T-helper 2 cell (primary cell): ENCODE data around the gene ZNF26.
"Not testable (repeated sequence)": the region's sequence is repeated elsewhere in the genome, so short reads cannot be mapped to it uniquely, and the experiment has no call there.

ENCODE experiments used
- DNase-seq, 5 experiments: peaks; one replicate each; pipeline versions ENCODE4 v3.0.0 to v3.0.0-alpha.2; 2012 to 2022
- total RNA-seq, 2 donors: gene quantifications; one replicate each; lab custom pipeline; 2026; lab: John Stamatoyannopoulos, UW

The ZNF26 gene, protein sequence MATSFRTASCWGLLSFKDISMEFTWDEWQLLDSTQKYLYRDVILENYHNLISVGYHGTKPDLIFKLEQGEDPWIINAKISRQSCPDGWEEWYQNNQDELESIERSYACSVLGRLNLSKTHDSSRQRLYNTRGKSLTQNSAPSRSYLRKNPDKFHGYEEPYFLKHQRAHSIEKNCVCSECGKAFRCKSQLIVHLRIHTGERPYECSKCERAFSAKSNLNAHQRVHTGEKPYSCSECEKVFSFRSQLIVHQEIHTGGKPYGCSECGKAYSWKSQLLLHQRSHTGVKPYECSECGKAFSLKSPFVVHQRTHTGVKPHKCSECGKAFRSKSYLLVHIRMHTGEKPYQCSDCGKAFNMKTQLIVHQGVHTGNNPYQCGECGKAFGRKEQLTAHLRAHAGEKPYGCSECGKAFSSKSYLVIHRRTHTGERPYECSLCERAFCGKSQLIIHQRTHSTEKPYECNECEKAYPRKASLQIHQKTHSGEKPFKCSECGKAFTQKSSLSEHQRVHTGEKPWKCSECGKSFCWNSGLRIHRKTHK
- total RNA-seq: 44.6 to 51.5 reads per million in 2 donors

DNA sequence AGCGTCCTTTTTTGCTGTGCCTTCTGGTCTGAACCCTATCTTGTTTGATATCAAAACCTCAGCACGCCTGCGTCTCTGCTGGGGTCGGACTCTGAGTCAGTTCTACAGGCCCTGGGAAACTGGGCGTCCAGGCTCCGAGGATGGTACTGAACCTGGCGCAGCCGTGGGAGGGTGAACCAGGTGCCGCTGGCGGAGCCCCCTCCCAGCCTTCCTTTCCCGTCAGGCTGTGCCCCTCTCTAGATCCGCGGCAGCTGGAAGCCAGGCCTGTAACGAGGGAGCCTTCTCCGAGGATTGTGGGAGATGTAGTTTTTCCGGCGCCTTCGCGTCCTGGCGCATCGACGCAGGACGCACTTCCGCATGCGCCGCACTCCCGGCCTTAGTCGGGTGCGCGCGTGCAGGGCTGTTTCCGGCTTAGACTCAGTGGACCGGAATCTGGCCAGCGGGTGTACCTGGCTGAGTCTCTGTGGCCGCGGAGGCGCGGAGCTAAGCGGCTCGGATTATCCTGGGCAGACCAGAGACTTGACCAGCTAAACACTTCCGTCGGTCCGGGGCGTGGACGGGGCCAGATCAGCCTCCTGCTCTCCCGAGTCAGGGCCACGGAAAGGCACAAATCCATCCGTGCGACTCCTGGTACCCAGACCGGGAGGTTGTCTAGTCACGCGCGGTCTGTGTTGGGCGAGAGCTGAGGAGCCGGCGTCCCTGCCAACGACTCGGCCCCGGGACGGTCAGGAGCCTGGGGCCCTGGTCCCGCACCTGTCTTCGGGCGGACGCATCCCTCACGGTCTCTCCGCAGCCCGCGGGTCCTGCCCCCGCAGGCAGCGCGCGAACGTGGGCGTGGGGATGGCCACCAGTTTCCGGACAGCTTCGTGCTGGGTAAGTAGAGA lies at the start of gene ZNF26:
TSS of gene ZNF26 (plus strand) at position 367 of the 884 bp plus-strand sequence. CDS start at position 841, 474 bp downstream.
- peak; percentile 60 to 96 (median 78) for DNase-seq

DNA sequence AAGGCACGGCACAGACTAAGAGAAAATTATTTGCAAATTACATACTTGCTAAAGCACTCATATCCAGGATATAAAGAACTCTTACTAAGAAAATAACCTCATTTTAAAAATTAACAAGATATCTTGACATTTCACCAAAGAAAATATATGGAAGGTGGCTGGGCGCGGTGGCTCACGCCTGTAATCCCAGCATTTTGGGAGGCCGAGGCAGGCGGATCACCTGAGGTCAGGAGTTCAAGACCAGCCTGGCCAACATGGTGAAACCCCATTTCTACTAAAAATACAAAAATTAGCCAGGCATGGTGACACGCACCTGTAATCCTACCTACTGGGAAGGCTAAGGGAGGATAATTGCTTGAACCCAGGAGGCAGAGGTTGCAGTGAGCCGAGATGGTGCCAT lies 49.2 kb upstream of the ZNF26 start:
- not testable (repeated sequence) for DNase-seq

DNA sequence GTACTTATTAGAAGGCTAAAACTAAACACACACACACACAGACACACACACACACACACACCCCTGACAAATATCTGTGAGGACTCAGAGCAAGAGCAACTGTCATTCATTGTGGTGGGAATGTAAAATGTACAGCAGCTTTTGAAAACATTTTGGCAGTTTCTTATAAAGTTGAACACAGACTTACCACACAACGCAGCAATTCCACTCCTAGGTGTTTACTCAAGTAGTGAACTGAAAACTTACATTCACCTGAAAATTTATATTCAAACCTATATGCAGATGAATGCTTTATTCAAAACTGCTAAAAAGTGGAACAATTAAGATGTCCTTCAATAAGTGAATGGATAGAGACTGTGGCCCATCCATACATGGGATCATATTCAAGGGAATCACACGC lies 48.7 kb upstream of the ZNF26 start:
- DNase-seq: no peak

DNA sequence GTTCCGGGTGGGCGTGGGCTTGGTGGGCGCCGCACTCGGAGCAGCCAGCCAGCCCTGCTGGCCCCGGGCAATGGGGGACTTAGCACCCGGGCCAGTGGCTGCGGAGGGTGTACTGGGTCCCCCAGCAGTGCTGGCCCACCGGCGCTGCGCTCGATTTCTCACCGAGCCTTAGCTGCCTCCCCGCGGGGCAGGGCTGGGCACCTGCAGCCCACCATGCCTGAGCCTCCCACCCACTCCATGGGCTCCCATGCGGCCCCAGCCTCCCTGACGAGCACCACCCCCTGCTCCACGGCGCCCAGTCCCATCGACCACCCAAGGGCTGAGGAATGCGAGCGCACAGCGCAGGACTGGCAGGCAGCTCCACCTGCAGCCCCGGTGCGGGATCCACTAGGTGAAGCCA lies 47.4 kb upstream of the ZNF26 start:
- not testable (repeated sequence) for DNase-seq

DNA sequence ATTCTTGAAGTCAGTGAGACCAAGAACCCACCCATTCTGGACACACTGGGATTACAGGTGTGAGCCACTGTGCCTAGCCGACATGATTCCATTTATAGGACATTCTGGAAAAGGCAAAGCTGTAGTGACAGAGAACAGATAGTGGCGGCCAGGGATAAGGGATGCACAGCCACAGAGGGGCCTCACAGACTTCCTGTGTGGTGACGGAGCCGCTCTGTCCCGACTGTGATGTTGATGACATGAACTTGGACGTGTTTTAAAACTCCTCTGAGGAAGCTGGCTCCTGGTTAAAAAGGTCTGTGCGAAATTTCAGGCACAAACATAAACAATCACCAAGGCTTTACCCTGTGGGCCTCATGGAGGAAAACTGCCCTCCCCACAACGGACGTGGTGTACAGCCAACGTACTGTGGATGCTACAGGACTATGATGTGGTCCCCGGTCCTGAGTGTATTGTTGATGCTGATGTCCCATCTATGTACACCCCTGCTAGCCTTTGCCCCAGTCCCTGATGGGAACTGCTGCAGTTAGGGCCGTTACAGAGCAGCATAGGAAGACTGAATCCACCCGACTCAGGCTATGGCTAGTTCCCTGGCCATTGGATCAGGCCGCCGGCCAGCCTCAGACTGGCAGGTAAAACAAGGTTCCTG lies 46.0 kb upstream of the ZNF26 start:
- no peak for DNase-seq

DNA sequence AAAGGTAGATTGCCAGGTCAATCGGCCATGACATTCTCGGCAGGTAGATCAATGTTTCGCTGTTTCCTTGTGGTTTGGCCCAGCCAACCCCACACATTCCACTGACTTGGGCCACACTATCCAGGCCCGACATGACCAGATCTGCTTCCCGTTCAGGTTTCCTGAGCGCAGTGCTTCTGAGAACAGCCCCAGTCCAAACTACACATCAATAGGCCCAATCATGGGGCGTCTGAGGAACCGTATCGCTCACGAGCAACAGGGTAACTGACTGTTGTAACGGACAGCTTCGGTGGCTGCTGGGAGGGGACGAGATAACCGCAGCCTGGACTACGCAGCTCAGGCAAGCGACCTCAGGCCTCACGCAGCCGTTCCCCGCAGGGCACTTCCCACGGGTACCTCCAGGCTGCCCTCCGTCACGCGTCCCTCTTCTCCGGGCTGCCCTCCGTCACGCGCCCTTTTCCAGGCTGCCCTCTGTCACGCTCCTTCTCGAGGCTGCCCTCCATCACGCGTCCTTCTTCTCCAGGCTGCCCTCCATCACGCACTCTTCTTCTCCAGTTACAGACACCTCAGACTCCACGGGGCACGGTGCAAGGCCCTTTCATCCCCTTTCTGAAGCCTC lies 44.7 kb upstream of the ZNF26 start:
- no peak for DNase-seq

DNA sequence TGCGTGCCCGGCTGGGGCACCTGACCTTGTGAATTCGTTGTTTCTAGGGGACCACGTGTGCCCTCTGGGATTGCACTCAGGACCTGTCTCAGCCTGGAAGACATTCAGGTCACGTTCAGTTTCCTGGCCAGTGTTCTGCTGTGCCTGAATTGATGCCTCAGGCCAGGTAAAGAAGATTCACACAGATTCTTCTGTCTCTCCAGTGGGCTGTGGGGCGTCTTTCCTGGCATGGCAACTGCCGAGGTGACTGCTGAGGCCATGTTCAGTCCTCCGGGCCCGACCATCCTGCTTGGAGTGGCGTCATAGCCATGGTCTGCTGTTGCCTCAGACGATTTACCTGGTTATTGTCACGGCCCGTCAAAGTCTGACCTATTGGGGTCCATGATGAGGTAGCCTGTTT lies 43.6 kb upstream of the ZNF26 start:
- no peak for DNase-seq

DNA sequence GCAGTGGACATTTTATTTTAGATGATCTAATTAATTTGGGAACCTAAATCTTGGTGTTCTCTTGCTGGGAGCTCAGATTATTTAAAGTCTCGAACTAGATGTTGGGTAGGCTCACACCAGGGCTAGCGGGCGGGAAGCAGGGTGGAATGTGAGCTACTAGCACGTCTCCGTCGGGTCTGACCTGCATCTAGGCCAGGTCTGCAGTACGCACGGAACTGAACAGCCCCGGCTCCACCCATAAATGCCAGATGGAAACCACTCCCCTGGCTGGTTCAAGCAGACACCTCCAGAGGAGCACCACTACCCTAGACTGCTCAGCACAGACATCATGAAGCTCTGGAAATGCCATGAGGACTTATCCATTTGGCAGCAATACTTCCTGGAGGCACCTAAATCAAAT lies 40.4 kb upstream of the ZNF26 start:
- DNase-seq: no peak

DNA sequence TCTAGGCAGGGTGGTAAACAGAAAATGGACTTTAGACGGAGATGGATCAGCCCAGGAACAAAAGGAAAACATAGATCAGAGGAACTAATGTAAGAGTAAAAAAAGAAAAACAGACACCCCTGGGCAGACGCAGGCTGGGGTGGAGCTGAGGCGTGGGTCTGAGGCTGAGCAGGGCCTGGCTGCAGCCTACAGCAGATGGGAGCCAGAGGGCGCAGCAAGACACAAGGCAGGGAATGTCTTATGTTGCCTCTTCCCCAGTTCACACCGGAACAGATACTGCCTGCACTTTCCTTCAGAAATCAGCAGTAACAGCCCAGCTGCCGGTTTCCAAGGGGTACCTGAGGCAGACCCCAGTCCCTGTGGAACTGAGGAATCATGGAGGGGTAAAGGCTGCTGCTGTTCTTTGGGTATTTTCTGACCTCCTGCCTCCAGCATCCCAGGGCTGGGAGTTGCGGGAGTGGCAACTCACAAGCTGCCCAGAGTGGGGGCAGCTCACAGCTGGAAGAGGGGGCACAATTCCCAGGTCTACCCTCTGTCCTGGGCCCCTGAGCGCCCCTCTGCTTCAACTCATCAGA lies 39.8 kb upstream of the ZNF26 start:
- no peak for DNase-seq

DNA sequence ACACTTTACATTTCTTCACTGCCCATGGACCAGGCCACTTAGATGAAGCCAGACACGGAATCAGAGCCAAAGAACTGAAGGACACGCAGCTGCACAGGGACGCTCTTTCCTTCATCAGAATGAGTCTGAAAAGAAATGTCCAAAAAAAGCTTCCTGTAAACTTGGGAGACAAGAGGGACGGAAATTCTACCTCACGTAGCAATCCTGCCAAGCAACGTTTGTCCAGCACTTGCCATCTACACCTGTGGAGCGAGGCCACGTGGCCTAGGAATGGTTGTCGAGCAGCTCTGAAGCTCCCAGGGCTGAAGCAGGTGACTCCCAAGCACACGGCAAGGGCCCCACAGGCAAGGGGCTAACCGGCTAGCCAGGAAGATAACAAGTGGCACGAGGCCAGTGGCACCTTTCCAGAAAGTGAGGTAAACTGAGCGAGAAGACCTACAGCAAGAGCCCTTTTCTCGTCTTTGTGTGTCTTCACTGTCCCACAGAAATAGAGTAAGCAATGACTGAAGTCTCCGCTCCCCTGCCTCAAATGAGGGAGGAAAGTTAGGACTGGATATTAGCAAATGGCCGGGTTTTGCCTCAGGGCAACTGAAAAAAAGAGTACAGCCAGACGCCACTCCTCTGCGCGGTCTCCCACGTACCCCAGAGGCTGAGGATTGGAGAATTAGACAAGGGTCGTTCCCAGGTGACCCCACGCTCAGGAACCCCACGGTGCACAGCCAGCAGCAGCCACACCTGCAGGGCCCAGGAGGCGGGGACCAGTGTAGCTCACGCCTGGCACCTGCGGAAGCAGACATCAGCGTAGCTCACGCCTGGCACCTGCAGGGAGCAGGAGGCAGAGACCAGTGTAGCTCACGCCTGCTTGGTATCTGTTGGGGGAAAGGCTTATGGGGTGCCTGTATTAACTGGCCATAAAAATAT lies 37.8 kb upstream of the ZNF26 start:
- DNase-seq: no peak

DNA sequence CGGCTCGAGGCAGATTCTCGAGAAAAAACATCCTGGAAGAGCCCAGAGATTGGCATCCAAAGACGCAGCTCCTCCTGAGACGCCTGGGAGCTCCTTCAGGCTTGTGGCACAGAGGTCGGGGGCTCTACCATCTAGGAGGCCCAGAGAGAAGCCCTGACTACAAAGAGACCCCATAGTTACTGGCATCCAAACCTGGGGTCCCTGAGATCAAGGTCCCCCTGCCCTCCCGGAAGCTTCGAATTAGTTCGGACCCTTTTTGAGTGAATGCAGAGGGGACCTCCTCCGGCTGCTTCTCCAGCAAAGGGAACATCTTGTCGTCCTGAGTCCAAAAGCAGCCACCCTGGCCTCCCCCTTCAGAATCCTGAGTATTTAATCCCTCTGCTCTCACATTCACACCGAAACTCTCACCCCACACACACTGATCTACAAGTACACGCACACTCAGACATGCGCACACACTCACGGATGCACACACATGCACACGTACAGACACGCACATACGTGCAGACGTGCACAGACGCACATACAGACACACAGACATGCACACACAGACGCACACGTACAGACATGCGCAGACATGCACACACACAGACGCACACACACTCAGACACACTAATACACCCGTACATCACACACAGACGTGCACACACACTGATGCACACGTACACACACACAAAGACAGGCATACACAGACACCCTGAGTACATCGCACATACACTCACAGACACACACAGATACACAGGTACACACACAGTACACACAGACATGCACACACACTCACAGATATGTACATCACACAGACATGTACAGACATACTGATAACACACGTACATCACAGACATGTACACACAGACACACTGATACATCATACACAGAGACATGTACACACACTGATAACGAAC lies 36.0 kb upstream of the ZNF26 start:
- DNase-seq: no peak

DNA sequence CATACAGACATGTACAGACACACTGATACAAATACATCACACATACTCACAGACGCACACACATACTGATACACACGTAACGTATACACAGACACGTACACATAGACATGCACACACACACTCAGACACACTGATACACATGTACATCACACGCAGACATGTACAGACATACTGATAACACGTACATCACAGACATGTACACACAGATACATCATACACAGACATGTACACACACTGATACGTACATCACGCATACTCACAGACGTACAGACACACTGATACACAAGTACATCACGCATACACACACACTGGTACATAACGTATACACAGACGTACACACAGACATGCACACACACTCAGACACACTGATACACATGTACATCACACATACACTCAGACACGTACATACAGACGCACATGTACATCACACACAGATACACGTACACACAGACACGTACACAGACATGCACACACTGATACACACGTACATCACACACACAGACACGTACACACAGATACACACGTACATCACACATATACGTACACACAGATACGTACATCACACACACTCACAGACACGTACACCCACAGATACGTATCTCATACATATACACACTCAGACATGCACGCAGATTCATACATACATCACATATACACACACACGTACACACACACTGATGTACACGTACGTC lies 35.2 kb upstream of the ZNF26 start:
- DNase-seq: no peak

DNA sequence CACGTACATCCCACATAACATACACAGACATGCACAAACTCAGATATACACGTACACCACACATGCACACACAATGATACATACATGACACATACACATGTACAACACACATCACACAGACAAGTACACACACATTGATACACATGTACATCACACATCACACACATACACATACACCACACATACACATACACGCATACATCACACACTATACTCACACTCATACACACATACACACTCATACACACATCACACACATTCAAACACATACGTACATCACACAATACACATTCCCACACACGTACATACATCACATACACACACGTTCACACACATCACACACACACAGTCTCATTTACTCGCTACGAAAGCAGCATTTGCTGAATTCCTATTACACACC lies 34.5 kb upstream of the ZNF26 start:
- DNase-seq: no peak

DNA sequence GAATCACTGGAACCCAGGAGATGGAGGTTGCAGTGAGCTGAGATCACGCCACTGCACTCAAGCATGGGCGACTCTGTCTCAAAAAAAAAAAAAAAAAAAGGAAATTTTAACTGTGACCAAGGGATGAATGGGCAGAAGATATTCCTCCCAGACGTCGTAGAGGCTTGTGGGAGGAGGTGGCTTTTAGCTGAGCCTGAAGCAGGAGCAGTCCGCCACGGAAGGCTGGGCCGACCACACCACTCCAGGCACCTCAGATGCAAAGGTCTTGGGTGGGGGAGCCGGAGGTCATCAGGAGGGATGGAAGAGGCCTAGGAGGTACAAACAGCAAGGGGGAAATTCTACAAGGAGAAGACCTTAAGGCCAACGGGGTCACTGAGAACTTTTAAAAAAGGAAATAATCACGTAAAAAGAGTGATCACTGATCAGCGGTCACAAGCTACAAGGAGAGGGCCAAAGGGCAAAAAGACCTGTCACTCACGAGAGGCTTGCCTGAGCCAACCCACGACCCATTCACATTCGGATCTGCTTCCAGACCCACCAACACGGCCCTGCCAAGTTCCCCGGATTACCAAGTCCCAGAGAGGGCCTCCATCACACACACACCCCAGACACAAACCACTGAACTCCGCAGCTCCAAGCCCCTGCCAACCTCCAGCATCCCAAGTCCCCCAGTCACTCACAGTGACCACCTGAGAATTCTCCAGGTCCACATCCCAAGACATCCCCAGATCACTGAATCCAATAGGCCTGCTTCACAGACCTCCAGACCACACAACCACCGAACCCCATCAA lies 33.6 kb upstream of the ZNF26 start:
- no peak for DNase-seq

DNA sequence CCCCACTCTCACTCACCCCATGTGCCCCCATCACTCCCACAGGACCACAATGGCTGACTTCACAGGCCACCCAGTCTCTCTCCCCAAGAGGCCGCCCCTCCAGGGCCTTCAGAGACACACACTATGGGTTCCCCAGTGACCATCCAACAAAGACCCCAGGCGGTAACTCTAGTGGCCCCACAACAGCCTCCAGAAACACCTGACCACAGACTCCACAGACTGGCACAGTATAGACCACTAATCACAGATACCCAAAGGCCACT lies 33.1 kb upstream of the ZNF26 start:
- DNase-seq: no peak

DNA sequence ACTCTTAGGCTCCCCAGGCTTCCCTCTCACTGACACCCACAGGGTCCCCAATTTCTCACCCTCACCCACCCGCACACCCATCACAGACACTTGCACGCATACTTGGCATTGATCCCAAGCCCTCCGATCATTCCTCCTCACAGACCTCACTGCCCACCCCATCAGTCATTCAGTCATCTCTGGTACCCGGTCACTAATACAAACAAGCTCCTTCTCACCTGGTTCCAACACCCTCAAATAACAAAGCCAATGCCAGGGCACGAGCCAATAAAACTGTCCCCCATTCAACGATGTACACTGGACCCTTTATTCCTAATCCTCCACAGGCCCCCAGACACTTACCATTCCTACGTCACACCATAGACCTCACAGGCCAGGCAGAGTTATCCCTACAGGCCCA lies 32.4 kb upstream of the ZNF26 start:
- DNase-seq: no peak

DNA sequence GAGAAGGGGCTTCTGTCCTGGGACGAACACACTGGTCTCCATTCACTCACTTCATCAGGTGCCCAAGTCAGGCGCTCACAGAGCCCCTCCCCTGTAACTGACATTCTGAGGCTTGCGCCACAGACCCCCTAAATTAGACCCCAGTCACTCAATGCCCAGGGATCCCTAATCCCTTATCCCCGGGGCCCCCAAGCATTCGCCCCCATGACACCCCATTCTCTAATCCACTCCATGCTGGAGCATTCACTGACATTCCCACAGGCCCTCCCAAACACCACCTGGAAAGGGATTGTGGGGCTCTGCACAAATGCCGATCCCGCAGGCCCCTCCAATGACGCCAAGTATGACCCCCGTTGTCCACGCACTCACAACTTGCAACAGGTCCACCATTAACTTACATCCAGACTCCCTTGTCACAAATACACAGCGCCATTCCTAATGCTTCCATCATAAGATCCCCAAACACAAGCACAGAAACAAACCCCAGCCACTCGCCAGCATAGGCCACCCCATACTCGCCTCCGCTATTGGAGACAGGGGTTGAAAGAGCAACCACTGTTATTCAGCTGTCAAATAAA lies 31.6 kb upstream of the ZNF26 start:
- no peak for DNase-seq
